ENCODE data around the gene UGT1A5. TPM values are rescaled to one million over a fixed set of nuclear protein-coding genes. Genes with fewer than 3 reads are reported as not detected.

The UGT1A5 gene
- total RNA-seq, 1 donor from 2014 or later: 1.2 TPM

- no peak for DNase-seq (ENCODE audit: extremely low spot score in 2 of 2)
- TF ChIP-seq, protein P1, sequence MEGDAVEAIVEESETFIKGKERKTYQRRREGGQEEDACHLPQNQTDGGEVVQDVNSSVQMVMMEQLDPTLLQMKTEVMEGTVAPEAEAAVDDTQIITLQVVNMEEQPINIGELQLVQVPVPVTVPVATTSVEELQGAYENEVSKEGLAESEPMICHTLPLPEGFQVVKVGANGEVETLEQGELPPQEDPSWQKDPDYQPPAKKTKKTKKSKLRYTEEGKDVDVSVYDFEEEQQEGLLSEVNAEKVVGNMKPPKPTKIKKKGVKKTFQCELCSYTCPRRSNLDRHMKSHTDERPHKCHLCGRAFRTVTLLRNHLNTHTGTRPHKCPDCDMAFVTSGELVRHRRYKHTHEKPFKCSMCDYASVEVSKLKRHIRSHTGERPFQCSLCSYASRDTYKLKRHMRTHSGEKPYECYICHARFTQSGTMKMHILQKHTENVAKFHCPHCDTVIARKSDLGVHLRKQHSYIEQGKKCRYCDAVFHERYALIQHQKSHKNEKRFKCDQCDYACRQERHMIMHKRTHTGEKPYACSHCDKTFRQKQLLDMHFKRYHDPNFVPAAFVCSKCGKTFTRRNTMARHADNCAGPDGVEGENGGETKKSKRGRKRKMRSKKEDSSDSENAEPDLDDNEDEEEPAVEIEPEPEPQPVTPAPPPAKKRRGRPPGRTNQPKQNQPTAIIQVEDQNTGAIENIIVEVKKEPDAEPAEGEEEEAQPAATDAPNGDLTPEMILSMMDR (IDR thresholded peaks at IDR 0.05): no peak
- TF ChIP-seq POLR2A (IDR thresholded peaks at IDR 0.05): no peak
- no peak for TF ChIP-seq POLR2AphosphoS5 (IDR thresholded peaks at IDR 0.05; ENCODE audit: insufficient read depth in 1 of 2, low read depth in 1 of 2)
- Histone ChIP-seq H3K9me3 (no peaks in the 10 kb centered on the region), H3K27ac (no peak overlapping the region), H3K36me3 (no peaks in the 10 kb centered on the region), H3K4me3 (no peak overlapping the region), H3K4me1 (no peaks in the 10 kb centered on the region), H3K27me3 (no peaks in the 10 kb centered on the region)
- intact Hi-C loops (cut with DNase I): no loop called here
Measured at GRCh38 chr2:233821709-233822100, 109.0 kb downstream of the UGT1A5 start.

DNA sequence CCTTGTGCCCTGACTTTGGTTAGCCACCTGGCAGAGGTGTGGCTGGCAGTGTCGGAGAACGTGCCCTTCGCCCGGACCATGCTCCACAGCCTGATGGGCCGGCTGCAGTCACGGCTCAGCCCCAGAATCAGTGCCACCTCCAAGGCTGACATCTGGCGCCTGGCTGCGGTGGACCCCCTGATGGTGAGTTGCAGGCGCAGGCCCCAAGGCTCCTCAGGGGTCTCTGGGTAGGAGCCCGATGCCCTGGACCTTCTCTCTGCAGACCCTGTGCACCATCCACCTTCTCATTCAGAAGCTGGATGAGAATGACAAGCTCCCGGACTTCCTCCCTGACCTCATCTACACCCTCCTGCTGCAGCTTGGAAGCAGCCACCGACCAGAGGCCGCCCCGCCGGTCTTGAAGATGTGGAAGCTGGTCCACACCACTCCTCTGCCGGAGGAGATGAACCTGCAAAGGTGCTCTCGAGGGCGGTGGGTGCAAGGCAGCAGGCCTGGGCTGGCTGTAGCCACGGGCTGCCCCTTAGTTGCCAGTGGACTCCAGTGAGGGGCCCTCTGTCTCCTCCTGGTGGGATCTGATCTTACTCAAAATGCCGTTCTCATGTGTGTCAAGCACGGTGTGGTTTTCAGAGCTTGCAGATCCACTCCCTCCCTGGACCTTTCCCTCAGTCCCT, 109.5 kb downstream of the UGT1A5 start:
- Histone ChIP-seq H3K9me3 (no peaks in the 10 kb centered on the region), H3K27ac (no peak overlapping the region), H3K4me1 (no peaks in the 10 kb centered on the region), H3K27me3 (no peaks in the 10 kb centered on the region), H3K36me3 (no peaks in the 10 kb centered on the region), H3K4me3 (no peak overlapping the region)
- intact Hi-C loops (cut with DNase I): no loop called here
- no peak for DNase-seq (ENCODE audit: extremely low spot score in 2 of 2)
- TF ChIP-seq, protein P1 (IDR thresholded peaks at IDR 0.05): no peak
- TF ChIP-seq POLR2AphosphoS5 (IDR thresholded peaks at IDR 0.05; ENCODE audit: insufficient read depth in 1 of 2, low read depth in 1 of 2): no peak
- TF ChIP-seq POLR2A (IDR thresholded peaks at IDR 0.05): no peak

Other genes starting within 250 kb of the UGT1A5 start
- 50.1 TPM for gene USP40, start 146.1 kb upstream of the UGT1A5 start, total RNA-seq
- gene UGT1A8, start 95.3 kb upstream of the UGT1A5 start, total RNA-seq: not detected
- gene UGT1A10, start 76.5 kb upstream of the UGT1A5 start, total RNA-seq: not detected
- gene UGT1A9, start 41.0 kb upstream of the UGT1A5 start, total RNA-seq: not detected
- 4.9 TPM for gene UGT1A7, start 31.0 kb upstream of the UGT1A5 start, total RNA-seq
- 14.0 TPM for gene UGT1A6, start 20.0 kb upstream of the UGT1A5 start, total RNA-seq
- gene UGT1A4, start 5.8 kb downstream of the UGT1A5 start, total RNA-seq: 0.98 TPM
- not detected for gene UGT1A3, start 16.1 kb downstream of the UGT1A5 start, total RNA-seq
- 0.98 TPM for gene UGT1A1, start 47.4 kb downstream of the UGT1A5 start, total RNA-seq
- not detected for gene MROH2A, start 65.4 kb downstream of the UGT1A5 start, total RNA-seq
- gene HJURP, start 141.6 kb downstream of the UGT1A5 start, total RNA-seq: 2.2 TPM
- not detected for gene TRPM8, start 204.5 kb downstream of the UGT1A5 start, total RNA-seq

All from vagina (tissue), 2 donors.